Measurements from ENCODE around the gene TROAP.
"Not testable (repeated sequence)": the region's sequence is repeated elsewhere in the genome, so short reads cannot be mapped to it uniquely, and the experiment has no call there.

TROAP gene

DNA sequence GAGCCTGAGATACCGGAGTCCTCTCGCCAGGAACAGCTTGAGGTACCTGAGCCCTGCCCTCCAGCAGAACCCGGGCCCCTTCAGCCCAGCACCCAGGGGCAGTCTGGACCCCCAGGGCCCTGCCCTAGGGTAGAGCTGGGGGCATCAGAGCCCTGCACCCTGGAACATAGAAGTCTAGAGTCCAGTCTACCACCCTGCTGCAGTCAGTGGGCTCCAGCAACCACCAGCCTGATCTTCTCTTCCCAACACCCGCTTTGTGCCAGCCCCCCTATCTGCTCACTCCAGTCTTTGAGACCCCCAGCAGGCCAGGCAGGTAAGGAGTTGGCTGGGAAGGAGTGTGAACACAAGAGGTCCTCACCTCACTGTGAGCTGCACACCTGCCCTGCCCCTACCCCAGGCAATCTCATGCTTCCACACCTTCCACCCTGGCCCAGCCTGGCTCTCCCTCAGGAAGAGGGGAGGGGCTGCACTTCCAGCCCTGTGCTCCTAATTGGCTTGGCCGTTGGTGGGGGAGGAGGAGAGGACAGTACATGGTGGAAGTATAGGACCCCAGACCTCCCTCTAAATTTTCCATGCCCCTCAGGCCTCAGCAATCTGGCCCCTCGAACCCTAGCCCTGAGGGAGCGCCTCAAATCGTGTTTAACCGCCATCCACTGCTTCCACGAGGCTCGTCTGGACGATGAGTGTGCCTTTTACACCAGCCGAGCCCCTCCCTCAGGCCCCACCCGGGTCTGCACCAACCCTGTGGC, 7.8 kb downstream of the TROAP start:
- DNase-seq = no peak

DNA sequence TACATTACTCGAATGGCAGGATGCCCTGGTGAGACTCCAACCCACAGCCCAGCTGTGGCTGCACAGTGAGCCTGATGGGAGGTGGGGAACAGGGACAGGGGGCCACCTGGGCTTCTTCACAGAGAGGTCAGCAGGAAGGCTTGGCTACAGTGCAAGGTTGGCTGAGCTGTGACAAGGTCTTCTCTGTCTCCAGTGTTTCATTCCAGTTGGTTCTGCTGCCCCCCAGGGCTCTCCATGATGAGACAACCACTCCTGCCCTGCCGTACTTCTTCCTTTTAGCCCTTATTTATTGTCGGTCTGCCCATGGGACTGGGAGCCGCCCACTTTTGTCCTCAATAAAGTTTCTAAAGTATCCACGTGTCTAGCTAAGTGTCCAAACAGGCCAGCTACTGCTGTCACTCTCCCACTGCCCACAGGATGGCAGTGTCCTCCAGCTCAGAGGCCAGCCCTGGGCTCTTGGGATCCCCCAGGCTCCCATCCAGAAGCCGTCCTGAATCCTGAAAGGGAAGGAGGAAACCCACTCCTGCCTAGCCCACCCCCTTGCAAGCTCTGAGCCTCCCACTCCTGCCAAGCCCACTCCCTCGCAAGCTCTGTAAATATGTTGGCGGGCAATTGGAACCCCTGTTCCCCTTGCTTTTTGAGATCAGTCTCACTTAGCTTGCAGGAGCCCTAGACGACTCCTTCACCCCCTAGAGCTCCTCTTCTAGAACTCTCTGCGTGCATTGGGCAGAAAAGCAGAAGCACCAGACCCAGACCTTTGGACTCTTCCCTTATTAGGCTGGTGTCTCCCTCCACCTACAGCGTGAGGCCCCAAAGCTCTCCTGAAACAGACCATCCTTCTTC, 8.5 kb downstream of the TROAP start:
- peak; percentile 65 for DNase-seq

DNA sequence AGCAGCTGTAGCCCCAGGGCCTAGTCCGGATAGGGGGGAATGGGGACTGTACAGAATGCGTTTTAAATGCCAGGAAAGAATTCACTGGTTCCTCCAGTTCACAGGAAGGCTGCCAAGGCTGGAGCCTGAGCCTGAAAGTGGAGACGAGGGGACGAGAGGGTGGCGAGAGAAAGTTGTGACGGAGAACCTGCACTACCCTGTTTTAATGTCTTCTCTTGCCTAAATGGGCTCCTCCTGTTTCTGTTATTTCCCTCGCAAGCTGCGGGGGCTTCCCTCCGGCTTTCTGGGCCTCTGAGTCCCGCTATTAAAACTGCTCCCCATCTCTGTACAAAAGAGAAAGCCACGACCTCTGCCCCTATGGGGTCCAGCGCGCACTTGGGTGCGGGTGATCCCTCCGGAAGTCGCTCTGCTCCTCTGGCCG, 9.4 kb downstream of the TROAP start:
- DNase-seq = no peak

DNA sequence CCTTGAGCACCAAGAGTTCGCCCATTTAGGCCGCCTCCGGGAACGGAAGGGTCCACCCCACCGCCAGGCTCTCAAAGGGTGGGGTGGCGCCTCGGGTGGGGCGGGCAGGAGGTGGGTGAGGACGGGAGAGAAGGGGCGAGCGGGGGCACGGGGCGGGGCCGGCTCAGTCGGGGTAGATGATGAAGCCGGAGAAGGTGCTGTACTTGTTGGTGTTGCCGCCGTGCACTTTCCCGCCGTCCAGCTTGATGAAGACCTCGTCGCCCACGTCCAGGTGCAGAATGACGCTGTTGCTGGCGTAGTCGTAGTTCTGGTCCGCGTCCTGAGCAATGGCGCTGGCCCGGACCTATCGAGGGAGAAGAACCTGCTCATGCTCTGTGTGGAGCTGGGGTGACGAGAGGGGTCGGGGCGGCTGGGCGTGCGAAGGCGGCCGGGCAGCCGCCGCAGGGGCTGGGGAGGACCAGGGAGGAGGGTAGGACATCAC, 9.9 kb downstream of the TROAP start:
- no peak for DNase-seq

DNA sequence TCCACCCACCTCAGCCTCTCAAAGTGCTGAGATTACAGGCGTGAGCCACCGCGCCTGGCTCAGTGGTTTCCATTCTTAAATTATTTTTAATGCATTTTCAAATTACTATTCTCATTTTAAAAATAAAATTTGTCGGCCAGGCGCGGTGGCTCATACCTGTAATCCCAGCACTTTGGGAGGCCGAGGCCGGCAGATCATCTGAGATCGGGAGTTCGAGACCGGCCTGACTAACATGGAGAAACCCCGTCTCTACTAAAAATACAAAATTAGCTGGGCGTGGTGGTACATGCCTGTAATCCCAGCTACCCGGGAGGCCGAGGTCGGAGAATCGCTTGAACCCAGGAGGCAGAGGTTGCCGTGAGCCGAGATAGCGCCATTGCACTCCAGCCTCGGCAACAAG, 10.7 kb downstream of the TROAP start:
- DNase-seq = not testable (repeated sequence)

DNA sequence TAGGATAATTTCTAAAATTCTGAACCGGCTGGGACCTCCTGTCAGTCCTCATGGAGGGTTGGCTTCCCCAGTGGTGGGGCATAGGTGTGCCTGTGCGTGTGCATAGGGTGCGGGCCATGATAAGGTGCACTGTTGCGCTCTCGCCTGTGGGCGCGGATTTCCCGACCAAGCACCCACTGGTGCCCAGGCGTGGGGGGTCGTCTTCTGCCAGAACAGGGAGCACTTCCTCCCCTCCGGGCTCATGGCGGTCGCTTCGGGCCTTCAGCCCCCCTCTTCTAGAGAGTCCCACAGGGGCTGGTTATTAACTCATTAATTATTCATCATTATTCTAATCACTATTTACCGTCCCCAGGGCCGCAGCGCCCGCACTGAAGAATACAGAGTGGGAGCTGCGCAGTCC, 11.2 kb downstream of the TROAP start:
- no peak for DNase-seq

DNA sequence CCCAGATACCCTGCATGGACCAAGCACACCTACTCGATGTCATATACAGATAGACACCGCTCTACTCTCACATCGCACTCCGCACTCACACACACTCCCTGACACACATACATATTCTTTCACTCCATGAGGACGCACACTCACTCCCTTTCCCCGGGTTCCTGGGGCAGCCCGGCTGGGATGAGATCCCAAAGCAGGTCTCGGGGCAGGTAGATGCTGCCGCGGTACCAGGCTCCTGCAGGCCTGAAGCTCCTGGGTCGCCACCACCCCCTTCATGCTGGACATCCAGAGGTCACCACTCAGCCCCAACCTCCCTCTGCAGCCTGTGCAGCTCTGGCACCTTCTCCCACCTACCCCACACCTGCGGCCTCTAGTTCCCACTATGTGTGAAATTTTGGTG, 11.6 kb downstream of the TROAP start:
- DNase-seq = no peak

DNA sequence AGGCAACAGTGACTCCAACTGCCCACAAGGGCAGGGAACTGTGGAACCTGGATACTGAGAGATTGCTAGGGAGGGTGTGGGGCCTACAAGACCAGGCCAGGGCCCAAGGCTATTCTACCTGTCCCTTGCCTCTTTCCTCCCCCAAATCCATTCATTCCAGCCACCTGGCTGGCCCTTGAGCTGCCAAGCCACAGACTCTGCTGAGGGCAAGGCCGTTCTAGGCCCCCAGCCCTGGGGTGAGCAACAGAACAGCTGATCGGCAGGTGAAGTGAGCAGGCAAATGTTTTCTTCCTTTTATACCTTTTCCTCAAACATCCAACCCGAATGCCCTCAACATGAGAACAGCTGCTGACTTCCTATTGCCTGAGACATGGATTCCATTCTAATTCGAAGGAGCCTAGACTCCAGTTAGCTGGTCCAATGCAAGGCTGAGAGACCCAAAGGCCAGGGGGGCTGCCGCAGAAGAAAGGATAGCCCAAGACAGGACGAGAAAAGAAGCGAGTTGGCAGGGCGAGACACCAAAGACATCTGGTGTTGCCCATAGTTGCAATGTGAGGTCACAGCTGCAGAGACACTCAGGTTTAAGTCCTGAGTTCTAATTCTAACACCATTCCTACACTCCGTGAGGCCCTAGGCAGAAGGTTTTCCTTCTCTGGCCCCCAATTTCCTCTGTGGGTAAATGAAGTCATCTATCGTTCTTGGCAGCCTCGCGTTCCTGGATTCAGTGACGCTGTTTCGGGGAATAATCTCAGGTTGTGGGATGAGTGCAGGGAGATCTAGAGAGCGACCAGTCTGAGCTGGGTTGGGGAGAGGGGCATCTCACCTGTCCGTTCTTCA, 12.3 kb downstream of the TROAP start:
- DNase-seq = no peak

DNA sequence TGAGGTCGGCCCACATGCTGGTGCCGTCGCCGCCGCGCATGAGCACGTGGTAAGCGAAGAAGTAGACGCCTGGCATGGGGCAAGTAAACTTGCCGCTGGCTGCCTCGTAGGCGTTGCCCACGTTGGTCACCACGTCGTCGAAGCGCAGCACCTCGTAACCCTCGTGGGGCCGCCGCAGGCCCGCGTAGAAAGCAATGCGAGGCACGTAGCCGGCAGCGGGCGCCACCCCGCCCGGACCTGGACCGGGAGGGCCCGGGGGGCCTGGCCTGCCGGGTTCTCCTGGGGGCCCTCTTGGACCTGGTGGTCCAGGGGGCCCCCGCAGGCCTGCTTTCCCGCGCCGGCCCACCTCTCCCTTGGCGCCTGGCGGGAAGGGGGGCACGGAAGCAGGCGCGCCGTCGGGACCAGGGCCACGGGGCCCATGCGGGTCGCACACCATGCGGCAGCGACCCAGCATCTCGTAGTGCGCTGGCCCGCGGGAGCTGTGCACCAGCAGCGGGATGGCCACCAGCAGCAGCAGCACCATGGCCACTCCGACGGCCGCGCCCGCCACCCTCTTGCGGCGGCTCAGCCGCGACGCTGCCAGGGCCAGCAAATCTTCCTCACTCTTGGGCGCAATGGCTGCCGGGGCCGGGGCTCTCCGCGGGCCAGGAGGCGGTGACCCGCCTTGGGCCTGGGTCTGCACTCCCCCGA, 13.0 kb downstream of the TROAP start:
- DNase-seq = no peak

DNA sequence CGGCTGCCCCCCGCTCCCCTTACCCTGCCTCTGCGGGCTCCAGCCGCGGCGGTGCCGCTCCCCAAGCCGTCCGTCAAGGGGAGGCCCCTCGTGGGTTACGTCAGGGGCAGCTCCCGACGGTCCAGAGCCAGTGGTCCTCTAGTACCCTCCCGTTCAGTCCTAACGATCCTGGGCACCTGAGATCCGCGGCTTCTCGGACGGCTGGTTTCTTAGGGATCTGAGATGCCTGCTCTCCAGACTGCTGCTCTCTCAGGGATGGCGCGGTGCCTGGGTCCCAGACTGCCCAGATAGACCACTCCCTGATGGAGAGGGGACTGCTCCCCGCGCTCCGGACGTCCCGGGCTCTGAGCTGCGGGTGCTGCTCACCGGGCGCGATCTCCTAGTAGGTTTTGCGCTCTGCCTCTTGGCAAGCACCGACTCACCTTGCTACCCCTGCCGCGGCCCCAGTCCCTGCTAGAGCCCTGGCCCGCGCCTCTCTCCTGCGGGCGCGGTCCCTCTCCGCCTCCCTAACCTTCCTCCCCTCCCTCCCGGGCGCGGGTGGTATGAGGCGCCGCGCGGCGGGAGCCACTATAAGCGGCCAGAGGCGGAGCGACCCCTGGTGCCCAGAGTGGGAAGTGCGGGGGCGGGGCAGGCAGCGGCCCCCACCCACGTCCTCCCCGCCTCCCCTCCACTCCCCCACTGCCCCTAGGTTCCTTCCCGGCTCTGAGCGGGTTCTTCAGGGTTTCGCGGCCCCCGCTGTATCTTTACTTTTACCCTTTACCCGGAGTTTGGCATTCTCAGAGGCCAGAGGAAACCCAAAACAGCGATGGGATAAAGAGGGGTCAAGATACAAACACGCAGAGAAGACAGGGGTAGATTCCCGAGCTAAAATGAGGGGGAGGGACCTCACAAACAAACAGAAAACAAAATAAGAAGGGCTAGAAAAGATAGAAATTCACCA, 13.9 kb downstream of the TROAP start, which contains the start of gene C1QL4:
C1QL4 (minus strand) TSS at position 544 of the 940 bp plus-strand sequence. CDS start 711 bp downstream, outside the sequence.
- peak; percentile 64 for DNase-seq

DNA sequence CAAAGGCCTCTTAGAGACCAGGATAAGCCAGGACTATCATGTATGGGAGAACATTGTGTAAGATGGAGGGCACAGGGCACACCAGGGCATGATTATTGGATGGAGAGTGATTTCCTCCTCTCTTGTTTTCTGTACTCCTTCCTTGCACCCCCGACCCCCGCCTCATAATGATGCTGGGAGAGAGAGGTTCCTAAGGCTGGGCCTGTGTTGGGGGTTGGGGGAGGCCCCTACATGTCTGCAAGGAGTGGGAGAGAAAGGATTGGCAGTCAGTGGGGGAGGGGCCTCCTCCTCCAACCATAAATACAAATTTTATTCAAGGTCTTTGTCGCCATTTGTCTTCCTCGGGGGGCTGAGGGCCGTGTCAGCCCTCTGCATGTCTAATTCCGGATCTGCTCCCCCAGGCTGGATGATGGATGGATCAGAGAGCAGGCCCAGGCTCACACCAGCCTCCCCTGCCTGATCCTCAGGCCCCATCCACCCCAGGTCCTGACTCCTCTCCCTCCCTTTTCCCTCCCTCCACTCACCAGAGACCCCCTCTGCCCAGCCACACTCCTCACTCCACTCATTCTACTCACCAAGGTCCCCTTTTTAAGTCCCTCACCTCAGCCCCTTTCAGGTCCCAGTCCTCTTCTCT, 15.9 kb downstream of the TROAP start:
- DNase-seq = no peak

DNA sequence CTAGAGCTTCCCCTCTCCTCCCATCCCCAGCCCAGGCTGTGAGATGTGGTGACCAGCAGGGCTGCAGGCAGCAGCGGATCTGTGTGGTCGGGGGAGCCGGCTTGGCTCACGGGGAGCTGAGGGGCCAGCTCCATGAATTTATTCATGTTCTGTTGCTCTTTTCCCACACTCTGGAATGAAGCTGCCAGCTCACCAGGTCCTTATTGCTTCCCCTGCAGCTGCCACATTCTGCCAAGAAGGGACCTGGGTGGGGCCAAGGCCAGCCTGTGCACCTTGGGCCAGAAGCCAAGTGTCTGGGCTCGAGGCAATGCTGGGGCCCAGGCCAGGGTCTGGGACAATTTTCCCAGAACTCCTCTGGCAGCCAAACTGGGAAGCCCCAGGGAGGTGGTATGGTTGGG, 16.4 kb downstream of the TROAP start:
- DNase-seq = no peak

DNA sequence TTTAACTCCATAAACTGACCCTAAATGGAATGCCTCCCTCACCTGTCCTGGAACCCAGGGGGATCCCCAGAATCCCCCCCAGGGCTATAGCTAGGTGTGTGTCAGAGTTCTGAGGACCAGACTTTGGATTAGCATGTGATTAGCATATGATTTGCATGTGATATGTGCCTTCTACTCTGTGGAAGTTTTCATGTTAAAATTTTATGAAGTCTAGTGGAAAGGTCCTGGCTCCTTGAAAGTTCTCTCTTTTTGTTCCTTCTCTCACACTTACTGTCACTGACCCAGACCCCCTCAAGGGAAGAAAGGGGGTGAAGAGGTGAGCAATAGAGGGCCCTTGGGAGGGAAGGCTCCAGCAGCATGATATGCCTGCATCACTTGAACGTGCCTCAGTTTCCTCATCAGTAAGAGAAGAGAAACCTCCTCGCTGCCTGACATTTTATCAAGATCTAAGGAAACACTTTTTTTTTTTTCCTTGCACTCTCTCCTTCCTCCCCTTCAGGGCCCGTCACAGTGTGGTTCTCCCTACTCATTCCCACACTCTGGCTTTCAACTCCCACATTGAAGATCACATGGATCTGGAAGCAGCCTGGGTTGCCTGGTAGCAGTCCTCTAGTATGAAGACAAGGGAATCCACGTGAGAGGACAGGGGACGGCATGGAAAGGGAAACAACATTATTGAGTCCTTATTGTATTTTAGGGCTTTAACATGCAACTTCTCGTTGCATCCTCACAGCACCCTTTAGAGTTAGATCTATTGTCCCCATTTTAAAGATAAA, 17.2 kb downstream of the TROAP start:
- no peak for DNase-seq

DNA sequence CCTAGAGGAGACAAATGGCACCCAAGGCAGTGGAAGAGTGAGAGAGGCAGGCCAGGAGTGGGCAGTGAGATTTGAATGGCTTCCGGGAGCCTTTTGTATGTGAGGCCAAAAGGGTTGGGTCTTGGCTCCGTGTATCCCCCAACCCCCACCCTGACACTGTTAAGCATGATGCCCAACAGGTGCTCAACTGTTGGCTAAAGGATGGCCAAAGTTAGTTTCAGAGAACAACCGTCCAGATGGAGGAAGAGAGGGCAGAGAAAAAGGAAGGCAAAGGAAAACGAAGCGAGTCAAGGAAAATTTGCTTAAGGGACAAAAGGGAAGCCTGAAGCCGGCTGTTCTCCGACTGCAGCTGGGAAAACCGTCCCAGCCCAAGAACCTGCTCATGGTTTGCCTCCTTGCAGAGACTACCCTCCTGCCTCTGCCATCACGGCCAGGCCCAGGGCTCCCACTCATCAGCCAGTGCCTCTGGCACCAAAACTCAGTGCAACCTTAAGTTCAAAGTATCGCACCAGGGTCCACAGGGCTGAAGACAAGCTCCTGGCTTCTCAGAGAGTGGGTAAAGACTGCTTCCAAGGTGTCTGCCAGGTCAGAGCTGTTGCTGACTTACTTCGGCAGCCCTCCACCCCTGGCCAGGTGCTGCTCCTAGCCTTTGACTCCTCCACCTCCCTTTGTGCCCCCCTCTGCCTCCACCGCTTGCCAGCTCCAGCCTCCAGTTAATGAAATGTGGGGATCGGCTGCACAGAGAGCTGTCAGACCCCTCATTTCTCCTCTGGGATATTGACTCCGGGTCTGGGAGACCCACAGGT, 18.1 kb downstream of the TROAP start:
- no peak for DNase-seq

DNA sequence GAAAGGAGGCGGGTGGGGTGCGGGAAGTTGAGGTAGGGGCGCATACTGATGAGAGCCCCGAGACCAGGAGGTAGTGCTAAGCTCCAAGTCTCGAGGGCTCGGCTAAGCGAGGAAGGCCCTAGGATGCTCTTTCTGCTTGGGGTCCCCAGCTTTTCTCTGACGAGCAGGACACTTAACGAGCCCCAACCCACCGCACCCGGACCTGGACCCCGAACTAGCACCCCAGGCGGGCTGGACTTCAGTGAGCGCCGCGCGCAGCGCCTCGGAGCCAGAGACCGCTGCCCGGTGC, 18.7 kb downstream of the TROAP start:
- DNase-seq = no peak

DNA sequence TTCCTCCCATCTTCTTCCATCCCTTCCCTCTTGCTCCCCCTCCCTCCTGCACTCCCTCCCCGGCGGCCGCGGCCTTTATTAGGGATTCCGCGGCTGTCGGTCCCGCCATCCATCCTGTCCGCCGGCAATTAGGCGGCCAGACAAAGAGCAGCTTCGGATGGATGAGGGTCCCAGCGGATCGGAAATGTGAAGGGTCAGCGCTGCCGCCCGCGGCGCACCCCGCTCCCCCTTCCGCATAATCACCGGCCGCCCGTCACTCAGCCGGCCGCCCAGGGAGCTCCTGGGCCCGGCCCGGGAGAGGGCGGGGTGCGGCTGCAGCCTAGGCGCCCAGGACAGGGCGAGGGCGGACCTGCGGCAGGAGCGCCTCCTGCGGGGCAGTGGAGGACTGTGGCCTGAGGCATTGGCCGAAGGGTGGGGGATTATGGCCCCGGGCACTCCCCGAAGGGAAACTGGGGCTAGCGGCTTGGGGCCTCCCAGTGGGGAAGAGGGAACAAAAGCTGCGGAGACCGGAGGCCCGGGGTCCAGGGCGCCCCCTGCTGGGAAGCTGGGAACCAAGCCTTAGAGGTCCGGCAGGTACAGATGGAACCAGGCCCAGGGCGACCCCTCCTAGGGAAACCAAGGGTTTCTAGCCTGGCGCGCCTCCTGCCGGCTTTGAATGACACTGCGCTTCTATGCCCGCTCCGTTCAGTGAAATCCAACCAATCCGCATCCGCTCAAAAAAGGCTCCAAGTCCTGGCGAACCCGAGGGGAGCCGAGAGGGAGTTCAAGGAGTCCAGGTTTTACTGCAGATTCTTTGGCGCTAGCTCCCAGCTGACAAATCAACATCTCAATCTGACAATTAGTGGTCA, 19.2 kb downstream of the TROAP start:
- peak; percentile 67 for DNase-seq

DNA sequence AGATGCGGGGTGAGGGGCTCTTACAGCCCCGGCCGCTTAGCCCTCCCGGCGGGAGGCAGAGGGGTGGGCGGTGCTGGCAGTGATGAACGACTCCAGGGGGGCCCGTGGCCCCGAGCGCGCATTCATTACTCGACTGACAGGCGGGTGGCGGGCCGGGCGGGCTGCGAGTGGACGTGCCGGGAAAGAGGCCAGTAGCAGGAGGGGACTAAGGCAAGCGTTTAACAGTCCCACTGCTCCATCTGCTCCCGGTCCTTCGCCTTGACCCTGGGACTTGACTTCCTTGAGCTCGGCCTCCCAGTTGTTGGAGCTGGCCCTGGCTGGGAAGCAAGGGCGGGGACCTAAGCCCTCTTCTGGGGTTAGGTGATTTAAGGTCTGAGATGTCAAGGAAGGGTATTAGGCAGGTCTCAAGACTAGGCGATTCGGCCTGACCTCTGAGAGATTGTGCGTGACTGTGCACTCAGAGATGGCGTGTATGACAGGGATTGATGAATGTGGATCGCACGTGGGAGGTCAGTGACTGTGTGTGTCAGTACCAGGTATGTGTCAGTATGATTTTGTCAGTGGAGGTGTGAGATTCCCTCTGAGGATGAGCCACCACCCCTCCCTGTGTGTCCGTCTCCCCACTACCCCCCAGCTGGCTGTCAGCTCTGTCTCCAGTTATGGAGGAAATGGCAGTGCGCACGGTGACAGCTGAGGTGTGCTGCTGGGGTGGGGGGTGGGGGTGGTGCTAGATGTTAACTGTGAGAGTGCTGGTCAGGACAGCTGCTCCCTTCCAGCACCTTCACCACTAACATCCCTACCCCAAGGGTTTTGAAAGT, 20.1 kb downstream of the TROAP start:
- DNase-seq = no peak

Data from fibroblast of skin of abdomen (primary cell).